Fibroblast of skin of left biceps (primary cell): ENCODE data around the gene SARDH.

ENCODE experiments used
- DNase-seq, 2 experiments: peaks; one replicate each; pipeline ENCODE4 v3.0.0-alpha.2; 2013; ENCODE audit warnings: low read depth in 2 of 2

SARDH gene

GRCh38 chr9:133669182-133669801 lies 68.9 kb downstream of the SARDH start:
- no peak for DNase-seq

- no peak for DNase-seq
Observed at GRCh38 chr9:133667759-133668450, 70.2 kb downstream of the SARDH start.

DNA sequence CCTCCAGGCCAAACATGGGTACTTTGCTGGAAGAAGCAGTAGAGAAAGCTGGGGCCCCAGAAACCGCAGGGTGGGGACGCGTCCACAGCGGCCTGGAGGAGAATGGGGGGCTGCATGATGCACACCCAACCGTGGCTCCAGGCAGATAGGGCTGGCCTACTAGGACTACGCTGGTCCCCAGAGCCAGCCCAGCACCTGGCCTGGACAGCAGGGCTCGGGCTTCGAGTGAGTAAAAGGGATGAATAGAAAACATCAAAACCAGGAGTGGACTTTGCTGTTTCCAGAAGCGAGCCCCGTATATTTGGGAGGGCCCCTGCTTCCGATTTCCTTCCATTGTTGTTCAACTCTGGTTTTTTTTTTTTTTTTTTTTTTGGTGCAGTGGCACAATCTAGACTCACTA lies 71.3 kb downstream of the SARDH start:
- no peak for DNase-seq

DNA sequence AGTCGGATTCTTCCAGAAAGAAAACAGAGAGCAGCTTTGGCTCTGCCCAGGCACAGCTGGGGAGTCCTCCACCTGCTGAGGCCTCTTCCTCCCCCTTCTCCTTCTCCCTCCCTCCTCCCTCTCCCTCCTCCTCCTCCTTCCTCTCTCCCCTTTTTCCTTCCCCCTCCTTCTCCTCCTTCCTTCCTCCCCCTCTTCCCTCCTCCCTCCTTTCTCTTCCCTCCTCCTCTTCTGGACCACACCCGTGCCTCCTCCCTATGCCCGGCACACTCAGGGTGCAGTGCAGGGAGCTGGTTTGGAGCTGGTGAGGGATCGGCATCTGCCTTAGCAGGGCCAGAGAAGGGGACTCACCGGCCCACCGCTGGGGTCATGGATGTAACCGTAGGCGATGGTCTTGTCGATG lies 71.8 kb downstream of the SARDH start:
- DNase-seq: no peak

DNA sequence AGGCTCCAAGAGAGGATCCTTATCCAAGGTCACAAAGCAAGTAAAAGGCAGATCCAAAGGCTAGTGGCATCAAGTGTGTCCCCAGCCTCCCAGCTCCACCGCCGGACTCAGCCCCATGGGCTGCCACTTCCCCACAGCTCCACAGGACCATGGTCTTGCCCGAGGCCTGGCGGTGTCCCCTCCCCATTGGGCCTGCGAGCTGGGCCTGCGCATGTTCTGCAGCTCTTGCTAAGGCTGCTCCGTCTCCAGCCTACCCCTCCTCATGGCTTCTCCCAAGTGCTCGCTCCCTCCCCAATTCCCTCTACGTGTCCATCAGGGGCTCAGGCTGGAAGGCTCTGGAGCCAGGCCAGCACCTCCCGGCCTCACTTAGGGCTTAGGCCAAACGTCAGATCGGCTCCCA lies 72.6 kb downstream of the SARDH start:
- DNase-seq: no peak

DNA sequence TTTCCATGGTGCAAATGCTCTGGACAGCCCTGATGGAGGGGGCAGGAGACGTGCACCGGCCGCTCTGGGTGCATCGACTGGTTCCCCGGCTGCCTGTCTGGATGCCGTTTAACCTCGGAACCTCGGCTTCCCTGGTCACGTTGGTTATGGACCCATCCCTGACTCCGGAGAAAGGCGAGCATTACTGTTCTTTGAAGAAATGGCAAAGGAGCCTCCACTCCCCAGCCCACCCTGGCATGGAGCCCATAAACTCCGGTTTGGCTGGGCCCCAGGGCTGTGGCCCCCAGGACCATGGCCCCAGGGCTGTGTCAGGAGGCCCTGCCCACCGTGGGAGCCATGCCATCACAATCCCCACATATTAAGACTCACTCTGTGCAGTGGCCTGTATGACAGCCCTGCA lies 73.1 kb downstream of the SARDH start:
- no peak for DNase-seq

DNA sequence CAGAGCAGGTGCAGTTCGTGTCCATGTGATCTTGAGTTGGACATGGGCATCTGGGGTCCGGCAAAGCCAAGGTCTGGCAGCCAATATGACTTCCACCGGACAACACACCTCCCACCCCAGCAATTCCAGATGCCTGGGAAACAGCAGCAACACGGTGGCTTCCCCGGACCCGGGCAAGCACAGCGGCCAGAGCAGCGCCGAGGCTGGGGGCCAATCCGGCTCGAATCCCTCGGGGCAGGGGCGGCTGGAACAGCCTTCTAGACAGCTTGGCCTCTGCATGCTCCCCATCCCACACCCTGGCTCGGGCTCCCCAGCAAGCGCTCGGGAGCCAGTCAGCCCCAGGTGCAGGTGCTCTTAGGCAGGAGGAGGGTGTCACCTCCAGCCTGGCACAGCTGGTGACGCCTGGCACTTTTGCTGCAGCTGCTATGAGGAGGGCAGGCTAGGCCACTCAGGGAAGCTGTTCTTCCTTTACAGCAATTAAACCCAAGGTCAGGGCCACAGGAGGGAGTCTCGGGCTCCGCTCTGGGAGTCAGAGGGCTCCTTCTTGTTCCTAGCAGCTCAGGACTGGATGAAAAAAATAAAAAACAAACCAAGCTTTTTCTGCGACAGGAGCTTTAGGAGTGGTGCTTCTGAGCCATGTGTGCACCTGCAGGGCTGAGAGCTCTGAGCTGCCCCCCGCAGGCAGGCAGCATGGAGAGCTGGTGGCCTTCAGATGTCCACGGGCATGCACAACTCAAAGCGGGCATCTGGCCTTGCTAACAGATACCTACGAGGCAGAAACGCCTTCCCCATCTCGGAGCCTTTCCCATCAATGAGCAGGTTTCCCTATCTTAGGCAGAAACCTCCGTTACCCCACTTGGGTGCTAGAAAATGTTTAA lies 73.7 kb downstream of the SARDH start:
- DNase-seq: no peak

DNA sequence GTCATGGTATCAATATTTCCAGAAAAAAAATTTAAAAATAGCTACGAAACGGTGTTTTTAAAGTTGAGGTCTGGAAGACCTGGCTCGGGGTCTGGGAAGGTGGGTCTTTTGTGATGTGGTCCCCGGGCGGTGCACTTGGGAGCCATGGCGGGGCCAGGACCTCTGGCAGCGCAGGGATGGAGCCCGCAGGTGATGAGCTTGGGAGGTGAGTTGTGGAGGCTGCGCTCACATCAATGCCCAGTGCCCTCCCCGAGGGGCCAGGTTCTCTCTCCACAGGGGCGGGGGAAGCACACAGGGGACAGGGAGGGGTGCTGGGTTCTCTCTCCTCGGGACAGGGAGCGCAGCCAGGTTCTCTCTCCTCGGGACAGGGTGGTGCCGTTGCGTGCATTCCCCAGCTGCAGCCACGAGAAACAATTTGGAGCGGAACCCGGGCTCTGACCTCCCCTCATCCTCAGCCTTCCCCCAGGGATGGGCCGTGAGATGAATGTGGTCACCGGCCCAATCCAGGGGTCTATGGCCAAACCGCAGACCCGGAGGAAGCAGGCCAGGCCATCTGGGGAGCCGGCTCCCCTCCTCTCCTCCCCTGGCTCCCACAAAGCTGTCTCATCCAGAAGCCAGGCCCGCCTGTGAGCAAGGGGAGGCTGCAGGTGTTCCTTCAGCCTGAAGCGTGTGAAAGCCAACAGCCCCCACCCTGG lies 76.2 kb downstream of the SARDH start:
- DNase-seq: no peak

DNA sequence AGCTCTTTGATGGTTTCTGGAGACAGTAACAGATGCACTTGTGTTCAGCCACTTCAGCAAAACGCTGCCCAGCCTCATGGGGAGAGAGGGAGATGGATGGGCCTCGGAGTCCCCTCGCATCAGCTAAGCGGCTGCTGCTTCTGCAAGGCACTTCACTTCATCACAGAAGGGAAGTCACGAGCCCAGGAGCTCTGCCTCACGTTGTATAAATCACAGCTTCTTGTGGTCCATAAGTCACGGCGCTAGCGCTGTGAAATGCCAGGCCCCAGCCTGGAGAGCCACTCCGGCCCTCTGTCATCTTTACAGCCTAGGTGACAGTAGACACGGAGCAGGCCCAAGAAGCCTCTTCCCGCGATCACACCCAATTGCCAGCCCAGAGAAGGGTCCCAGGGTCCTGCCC lies 78.6 kb downstream of the SARDH start:
- no peak for DNase-seq

DNA sequence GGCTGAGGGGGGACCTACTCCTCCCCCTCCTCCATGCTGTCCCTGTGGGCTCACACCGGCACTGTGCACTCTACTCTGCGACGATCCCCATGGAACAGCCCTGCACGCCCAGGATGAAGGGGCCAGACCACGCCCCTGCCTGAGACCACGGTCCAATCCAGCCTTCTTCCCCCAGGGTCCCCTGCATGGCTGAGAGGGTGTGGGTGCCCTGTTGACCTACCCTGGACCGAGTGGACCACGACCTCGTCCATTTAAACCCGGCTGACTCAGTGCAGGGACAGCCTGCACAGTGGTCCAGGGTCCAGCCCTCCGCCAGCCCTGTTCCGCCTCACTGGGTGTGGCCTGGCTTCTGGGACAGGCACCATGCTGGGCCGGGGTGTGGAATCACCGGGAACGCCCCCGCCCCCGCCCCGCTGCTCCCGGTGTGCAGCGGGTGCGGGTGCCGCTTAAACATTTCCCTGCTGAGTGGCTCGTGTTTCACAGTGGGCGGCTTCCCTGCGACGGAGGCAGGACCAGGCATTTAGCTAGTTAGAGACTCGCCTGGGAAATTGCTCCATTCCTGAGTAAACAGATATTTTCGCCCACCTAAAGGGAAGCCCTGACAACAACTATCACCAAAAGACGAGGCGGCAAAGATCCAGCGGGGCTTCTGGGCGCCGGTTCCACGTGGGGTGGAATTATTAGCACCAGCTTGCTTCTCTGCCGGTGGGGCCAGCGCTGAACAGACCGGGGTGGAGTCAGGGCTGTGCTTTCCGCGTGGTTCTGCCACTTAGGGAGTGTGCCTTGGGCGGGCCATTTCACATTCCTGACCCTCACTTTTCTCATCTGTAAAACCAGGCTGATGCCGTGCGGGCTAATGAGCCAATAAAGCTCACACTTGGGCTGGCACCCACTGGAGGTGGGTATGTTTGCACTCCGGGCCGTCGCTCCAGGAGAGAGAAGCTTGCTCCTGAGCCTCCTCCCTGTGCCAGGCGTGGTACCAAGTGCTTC lies 79.4 kb downstream of the SARDH start:
- no peak for DNase-seq

DNA sequence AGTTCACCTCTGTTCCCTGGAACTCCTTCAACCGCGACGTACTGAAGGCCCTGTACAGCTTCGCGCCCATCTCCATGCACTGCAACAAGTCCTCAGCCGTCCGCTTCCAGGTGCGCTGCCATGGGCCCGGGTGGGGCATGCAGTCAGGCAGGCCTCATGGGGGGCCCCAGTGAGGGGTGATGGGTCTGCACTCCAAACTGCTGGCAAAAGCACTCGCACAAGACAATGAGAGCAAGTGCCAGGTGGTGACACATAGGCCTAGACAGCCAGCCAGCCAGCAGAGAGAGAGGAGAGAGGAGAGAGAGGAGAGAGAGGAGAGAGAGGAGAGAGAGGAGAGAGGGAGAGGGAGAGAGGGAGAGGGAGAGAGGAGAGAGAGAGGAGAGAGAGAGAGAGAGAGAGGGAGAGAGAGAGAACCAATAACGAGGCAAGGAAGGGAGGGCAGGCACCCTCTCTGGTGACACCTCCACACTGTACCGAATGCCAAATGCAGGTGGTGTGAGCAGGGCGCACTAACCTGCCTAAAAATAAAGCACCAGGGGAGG lies 81.0 kb downstream of the SARDH start:
- no peak for DNase-seq

GRCh38 chr9:133656211-133657119 lies 81.7 kb downstream of the SARDH start:
- no peak for DNase-seq

DNA sequence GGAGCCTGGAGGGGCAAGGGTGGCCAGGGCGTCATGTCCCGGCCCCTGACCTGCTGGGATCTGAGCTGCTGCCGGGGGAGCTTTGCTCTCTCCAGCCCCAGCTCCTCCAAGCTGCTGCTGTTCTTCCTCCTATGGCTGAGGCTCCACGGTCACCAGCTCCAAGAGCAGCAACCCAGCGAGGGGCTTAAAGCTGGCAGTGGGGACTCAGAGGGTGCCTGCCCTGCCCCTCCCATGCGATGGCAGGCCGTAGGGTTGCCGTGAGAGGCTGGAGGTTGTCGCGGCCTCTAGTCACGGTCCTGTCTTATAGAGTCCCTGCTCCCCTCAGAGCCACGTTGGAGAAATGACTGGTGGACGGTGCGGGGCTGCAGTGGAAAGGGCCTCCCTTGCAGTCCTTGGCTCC lies 82.5 kb downstream of the SARDH start:
- DNase-seq: no peak

GRCh38 chr9:133654736-133655657 lies 83.2 kb downstream of the SARDH start:
- DNase-seq: no peak

DNA sequence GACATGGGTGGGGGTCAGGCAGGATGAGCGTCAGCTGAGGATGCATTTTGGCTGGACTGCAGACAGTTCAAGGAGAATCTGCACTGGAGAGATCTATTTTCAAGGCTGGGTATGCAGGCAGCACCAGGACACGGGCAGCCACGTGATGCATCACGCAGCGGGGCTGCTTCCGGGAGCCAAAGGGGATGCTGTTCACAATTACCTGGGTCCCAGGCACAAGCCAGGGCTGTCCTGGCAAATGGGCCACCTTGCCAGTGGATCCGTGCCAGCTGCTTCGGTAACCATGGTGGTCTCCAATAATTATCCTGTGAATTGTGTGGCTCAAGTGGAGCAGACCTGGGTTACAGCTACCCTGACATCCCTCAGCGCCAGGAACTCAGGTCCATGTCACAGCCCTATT lies 84.5 kb downstream of the SARDH start:
- no peak for DNase-seq

DNA sequence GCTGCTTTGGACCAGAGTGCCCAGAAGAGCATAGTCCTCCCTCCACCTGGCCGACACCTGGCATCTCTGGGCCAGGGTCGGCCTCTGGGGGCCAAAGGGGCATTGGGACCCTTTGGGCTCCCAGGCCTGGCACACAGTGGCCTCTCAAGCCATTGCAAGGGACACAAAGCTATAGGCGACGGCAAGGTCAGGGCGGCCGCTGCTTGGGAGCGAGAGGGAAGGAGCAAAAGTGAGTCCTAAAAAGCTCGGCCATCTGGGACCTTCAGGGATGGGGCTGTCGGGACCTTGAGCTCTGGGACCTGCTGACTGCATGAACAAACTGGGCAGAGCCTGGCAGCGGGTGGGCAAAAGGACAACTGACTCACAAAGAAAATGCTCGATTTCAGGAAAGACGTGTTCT lies 88.1 kb downstream of the SARDH start:
- no peak for DNase-seq

GRCh38 chr9:133649194-133649593 lies 89.0 kb downstream of the SARDH start:
- DNase-seq: no peak

GRCh38 chr9:133647765-133648469 lies 90.2 kb downstream of the SARDH start:
- DNase-seq: no peak
